Measurements from ENCODE around the gene TLCD2.
A peak's percentile ranks its signal among the peaks of the same experiment; 100 is the strongest.
"Not testable (repeated sequence)": the region's sequence is repeated elsewhere in the genome, so short reads cannot be mapped to it uniquely, and the experiment has no call there.

The TLCD2 gene

DNA sequence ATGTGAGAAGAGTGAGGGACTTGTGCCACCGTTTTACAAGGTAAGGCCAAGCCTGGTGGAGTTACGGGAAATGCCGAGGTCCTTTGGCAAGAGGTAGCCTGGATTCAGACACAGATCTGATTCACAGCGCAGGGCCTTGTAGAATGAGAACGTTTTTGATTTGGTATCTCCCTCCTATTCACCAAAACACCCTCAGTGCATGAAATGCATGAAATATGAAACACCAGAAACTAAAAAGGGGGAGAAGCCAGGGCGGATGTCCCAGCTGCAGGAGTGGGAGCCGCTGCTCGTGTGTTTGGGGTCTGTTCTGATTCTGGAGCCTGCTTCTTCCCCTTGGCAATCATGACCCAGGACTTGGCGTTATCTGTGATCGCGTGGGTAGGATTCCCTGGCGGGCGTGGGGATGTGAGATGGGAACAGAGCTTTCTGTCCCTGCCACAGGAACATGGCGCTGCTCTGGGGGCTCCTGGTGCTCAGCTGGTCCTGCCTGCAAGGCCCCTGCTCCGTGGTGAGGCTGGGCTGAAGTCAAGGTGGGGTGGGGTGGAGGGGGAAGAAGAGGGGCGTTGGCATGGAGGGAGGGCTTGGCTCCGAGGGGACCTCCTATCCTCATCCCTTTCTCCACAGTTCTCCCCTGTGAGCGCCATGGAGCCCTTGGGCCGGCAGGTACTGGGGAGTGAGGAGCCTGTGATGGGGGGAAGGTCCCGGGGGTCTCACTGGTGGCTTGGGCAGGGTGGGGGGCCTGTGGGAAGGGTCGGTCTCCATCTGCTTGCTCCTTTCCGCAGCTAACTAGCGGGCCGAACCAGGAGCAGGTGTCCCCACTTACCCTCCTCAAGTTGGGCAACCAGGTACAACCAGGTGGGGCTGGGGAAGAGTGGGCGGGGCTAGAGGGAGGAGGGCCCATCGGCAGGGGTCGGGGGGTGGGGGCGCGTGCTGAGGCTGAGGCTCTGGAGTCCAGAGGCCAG is 34.7 kb upstream of the TLCD2 start:
- no peak for DNase-seq (ENCODE audit: low spot score)
- no peak overlapping the region for H3K4me3 ChIP-seq
- TF ChIP-seq, protein P1, sequence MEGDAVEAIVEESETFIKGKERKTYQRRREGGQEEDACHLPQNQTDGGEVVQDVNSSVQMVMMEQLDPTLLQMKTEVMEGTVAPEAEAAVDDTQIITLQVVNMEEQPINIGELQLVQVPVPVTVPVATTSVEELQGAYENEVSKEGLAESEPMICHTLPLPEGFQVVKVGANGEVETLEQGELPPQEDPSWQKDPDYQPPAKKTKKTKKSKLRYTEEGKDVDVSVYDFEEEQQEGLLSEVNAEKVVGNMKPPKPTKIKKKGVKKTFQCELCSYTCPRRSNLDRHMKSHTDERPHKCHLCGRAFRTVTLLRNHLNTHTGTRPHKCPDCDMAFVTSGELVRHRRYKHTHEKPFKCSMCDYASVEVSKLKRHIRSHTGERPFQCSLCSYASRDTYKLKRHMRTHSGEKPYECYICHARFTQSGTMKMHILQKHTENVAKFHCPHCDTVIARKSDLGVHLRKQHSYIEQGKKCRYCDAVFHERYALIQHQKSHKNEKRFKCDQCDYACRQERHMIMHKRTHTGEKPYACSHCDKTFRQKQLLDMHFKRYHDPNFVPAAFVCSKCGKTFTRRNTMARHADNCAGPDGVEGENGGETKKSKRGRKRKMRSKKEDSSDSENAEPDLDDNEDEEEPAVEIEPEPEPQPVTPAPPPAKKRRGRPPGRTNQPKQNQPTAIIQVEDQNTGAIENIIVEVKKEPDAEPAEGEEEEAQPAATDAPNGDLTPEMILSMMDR (IDR thresholded peaks at IDR 0.05): no peak
- peak overlapping the region in 1 of 2 donors; percentile 53 for H3K27ac ChIP-seq

DNA sequence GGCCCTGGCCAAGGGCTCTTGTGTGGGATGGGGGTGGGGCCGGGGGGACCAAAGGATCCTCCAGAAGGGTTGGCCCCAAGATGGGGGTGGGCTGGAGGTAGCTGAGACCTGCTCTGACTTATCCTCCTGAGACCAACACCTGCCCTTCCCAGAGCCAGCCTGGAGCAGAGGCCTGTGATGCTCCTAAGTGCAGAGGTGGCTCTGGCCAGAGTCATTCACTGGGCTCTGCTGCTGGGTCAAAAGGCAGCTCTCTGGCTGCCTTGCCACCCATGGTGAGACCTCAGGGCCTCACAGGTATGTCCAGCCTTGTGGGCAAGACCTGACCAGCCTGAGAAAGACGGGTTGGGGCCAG is 32.9 kb upstream of the TLCD2 start:
- TF ChIP-seq, protein P1 (IDR thresholded peaks at IDR 0.05): no peak
- DNase-seq (ENCODE audit: low spot score): no peak
- Histone ChIP-seq H3K4me3 (no peak overlapping the region), H3K27ac (peak overlapping the region in 1 of 2 donors; percentile 15)

DNA sequence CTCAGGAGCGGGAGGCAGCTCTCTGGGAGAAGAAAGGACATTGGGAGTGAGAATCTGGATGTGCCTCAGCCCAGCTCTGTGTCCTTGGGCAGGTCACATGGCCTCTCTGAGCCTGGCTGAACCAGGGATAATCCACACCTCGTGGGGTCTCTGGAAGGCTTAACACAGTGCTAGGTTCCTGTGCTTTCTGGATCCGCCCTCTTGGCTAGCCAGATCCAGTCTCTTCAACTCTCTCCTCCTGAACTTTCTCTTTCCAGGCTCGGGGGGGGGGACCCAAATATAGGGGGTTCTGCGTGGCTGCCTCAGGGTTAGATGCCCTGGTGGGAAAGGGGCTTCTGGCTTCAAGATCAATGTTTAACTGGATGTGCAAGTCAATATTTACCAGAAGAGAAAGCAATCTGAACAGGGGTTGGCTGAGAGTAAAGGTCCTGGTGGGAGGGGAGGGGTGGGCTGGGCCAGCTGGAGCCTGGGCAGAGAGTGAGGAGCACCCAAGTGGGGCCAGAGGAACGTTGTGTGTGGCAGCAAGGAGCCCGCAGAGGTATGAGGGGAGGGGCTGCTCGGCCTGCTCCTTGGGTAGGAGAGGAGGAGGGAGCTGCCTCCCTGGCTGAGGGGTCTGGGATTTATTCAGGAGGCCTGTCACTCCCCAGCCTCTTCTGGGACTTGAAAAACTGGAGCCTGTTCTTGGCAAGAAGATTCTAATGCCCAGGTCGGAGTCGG is 32.4 kb upstream of the TLCD2 start, which contains the start of gene SERPINF2:
Gene SERPINF2, plus strand, starts transcription at position 501 of the 717 bp plus-strand sequence. CDS start 2,125 bp downstream, outside the sequence.
- no peak for DNase-seq (ENCODE audit: low spot score)
- H3K27ac ChIP-seq: peak within 1 kb of the TSS in 1 of 2 donors; percentile 15
- no peak within 1 kb of the TSS for H3K4me3 ChIP-seq
- TF ChIP-seq, protein P1 (IDR thresholded peaks at IDR 0.05): no peak

DNA sequence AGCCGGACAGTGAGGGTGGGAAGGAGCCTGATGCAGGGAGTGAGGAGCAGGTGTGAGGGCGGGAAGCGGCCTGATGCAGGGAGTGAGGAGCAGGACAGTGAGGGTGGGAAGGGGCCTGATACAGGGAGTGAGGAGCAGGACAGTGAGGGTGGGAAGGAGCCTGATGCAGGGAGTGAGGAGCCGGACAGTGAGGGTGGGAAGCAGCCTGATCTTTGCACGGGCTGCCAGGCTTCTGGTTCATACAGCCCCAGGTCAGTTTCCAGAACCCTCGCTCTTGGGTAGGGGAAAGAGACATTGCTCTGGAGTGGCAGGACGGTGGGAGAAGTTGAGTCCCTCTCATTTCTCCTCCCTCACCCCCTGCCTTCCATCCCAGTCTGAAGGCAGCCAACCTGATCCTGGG is 31.7 kb upstream of the TLCD2 start:
- not testable (repeated sequence) for DNase-seq (ENCODE audit: low spot score); H3K27ac ChIP-seq; H3K4me3 ChIP-seq

DNA sequence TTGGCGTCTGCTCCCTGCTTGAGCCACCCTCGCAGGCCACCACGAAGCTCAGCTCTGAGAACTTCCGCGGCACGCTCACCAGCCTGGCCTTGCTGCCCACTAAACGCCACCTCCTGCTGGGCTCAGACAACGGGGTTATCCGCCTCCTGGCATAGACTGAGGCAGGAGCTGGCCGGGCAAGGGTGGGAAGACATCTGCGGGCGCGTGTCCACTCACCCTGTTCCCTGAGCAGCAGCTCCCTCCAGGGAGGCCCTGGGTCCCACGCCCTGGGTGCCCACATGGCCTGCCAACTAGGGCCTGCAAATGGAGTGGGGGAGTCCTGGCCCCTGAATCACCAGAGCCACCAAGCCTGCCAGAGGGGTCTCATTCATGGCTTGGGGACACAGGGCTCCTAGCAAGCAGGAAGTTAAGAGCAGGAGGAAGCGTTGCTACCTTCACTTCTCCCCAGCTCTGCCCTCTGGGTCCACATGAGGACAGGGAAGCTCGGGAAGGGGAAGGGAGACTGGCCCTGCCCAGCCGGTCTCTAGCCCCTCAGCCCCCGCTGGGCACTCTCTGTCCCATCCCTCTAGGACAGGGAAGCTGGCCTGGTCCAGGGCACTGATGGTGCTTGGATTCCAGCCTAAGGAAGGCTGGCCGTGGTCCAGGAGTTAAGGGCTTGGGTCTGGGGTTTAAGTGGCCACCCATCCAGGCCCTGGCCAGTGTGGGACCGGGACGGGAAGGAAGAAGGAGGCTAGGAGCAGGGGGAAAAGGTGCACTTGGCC is 27.5 kb upstream of the TLCD2 start:
- Histone ChIP-seq H3K27ac (peak overlapping the region in 1 of 2 donors; percentile 16), H3K4me3 (no peak overlapping the region)
- no peak for DNase-seq (ENCODE audit: low spot score)
- TF ChIP-seq, protein P1 (IDR thresholded peaks at IDR 0.05): no peak

DNA sequence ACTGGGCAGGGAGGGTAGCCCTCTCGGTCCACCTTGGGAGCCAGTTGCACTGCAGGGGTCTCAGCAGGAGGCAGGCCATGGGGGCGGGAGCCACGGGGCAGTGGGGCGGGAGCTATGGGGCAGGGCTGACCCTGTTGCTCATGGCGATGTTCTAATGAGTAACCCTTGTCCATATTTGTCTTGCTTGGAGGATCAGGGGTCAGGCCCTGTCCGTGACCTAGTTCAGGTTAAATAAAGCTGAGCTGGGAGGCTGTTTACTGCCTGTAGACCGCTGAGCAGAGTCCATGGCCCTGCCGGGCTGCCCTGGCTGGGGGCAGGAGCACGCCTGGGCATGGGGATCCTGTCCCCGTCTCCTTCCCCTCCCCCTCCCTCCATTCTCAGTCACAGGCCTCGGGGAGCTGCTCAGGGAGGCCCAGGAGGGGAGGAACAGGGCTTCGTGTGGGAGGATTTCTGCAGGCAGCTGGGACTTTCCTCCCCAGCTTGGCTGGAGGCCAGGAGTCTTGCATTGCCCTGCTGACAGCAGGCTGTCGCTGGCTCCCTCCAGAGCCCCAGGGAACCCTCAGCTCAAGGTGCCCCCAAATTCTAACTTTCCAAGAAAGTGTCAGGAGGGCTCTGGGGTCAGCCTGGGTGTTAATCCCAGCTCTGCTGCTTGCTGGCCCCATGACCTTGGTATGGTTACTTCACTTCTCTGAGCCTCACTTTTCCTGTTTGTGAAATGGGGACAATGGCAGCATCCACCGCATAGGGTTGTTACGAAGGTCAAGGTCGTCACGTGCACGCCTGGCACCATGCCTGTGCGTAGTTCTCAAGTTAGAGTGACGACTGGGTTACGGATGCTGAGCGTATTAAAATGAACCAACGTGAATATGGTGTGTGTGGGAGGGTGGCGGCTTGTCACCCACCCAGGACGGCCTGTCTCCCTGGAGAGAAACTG is 26.4 kb upstream of the TLCD2 start:
- Histone ChIP-seq H3K27ac (peak overlapping the region; percentile 1 to 18), H3K4me3 (no peak overlapping the region)
- no peak for DNase-seq (ENCODE audit: low spot score)
- TF ChIP-seq, protein P1 (IDR thresholded peaks at IDR 0.05): no peak

Data from coronary artery (tissue), 2 donors.